GM12873 (cell line): ENCODE data around the gene DLG1.

Experiments
- TF ChIP-seq, protein P1 (sequence below): IDR thresholded peaks from 2 replicates; pipeline ENCODE4 v1.5.1; 2012; ENCODE audit warnings: low read depth, mild to moderate bottlenecking, moderate library complexity, low read length, control low read depth; ENCODE audit not compliant: insufficient read depth; ENCODE audit errors: missing control alignments

The DLG1 gene

GRCh38 chr3:197064771-197065170 lies 233.6 kb downstream of the DLG1 start:
- TF ChIP-seq, protein P1, sequence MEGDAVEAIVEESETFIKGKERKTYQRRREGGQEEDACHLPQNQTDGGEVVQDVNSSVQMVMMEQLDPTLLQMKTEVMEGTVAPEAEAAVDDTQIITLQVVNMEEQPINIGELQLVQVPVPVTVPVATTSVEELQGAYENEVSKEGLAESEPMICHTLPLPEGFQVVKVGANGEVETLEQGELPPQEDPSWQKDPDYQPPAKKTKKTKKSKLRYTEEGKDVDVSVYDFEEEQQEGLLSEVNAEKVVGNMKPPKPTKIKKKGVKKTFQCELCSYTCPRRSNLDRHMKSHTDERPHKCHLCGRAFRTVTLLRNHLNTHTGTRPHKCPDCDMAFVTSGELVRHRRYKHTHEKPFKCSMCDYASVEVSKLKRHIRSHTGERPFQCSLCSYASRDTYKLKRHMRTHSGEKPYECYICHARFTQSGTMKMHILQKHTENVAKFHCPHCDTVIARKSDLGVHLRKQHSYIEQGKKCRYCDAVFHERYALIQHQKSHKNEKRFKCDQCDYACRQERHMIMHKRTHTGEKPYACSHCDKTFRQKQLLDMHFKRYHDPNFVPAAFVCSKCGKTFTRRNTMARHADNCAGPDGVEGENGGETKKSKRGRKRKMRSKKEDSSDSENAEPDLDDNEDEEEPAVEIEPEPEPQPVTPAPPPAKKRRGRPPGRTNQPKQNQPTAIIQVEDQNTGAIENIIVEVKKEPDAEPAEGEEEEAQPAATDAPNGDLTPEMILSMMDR = no peak

- TF ChIP-seq, protein P1 = no peak
These were observed 236.0 kb downstream of the DLG1 start for GRCh38 chr3:197062446-197062845.

DNA sequence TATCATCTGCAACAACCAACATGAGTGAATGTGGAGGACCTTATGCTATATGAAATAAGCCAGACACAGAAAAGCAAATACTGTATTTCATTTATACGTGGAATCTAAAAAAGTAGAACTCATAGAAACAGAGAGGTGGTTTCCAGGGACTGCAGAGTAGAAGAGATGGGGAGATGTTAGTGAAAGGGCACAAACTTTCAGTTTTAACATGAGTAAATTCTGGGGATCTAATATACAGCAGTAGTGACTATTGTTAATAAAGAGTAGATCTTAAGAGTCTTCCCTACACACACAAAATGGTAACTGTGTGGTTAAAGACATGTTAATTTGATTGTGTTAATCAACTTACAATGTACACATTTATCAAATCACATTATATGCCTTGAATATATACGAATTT lies 247.9 kb downstream of the DLG1 start:
- TF ChIP-seq, protein P1 = no peak

DNA sequence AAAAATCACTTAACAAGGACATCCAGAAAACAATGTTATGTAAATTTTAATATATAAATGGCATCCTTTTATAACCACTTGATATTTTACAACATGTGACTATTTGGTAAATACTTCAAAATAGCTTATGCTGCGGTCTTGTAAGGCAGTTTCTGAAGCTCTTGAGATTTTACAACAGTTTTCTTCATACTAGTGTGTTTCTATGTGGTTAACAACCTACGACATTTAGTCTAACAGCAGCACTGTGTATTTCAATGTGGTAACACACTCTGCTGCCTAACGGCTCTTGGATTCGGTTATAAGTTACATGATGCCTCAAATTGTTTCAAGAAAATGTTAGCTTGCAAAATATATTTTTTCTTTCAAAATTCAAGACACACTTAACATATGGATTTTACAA lies 255.9 kb downstream of the DLG1 start:
- TF ChIP-seq, protein P1 = no peak

GRCh38 chr3:197041875-197042488 lies 256.4 kb downstream of the DLG1 start:
- TF ChIP-seq, protein P1 = no peak

GRCh38 chr3:197040658-197041057 lies 257.8 kb downstream of the DLG1 start:
- TF ChIP-seq, protein P1 = no peak

GRCh38 chr3:197038679-197039462 lies 259.5 kb downstream of the DLG1 start:
- TF ChIP-seq, protein P1 = no peak
